ENCODE results near the gene TTYH3.
A peak's percentile ranks its signal among the peaks of the same experiment; 100 is the strongest.

TTYH3 gene

DNA sequence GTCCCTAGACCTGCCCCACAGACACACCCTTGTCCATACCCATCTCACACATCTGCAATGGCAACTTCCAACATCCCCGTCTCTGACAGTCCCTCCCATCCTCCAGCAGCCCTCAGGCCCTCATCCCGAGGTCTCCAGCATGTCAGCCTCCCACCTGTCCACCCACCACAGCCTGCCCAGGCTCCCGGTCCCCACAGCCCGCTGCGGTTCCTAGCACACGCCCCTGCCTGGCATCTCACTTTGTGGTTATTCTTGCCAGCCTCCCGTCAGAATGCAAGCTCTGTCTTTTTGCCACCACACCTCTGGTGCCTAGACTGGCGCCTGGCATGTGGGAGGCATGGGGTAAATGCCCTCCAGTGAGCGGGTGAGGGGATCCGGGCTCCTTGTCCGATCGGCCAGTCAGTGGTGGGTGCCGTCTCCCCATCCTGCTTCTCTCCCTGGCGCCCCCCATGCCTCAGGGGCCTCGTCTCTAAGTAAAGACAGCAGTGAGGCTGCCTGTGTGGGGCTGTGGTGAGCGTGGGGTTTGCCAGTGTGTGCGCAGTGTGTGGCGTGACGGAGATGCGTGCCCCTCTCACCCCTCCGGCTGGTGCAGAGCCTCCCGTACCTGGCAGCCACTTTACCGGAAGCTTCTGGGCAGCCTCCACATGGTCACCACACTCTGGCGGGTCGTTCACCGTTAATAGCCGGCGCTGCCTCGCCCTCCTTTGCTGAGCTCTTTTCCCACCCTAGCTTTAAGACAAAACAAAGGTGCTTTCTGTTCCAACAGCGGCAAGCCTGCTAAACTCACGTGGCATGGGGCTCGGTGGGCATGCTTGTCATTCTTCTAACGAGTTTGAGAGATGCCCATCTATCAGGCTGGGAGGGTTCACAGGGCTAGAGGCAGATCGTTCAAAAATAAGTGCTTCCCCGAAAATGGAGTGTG, 28.5 kb upstream of the TTYH3 start:
- peak overlapping the region; percentile 88 for H3K18ac ChIP-seq (ENCODE audit: low read length)
- peak overlapping the region; percentile 57 for H4K8ac ChIP-seq (ENCODE audit: low read depth, low read length)
- H3K4me2 ChIP-seq (ENCODE audit: insufficient read depth, low read length, poor library complexity, severe bottlenecking): no peak overlapping the region
- no peak overlapping the region for H2AFZ ChIP-seq (ENCODE audit: low read length)
- peak overlapping the region; percentile 91 for H2AK5ac ChIP-seq (ENCODE audit: low read depth, low read length)
- DNase-seq (ENCODE audit: low spot score): no peak
- no CpG with 5 or more reads among the region's 35 CpGs for WGBS, 2 donors (ENCODE audit: extremely low coverage in 2 of 2, insufficient read length in 2 of 2, insufficient replicate concordance in 1 of 2)
- H3K4me1 ChIP-seq (ENCODE audit: control insufficient read depth in 2 of 2, insufficient read depth in 1 of 2, low read depth in 1 of 2, low read length in 2 of 2): peaks cover 8 to 13% of the 10 kb centered on the region in 2 donors
- H2BK120ac ChIP-seq (ENCODE audit: low read depth, low read length): peak overlapping the region; percentile 75
- H3K36me3 ChIP-seq (replicated peaks in 1 of 2; ENCODE audit: control insufficient read depth in 2 of 2, insufficient read depth in 2 of 2, low read length in 2 of 2): peaks cover 9 to 31% of the 10 kb centered on the region in 2 donors
- H2BK15ac ChIP-seq (ENCODE audit: low read length): no peak overlapping the region
- peaks cover 1% of the 10 kb centered on the region for H3K79me1 ChIP-seq (ENCODE audit: low read depth, low read length)
- peak overlapping the region; percentile 22 for H3K23ac ChIP-seq (ENCODE audit: low read depth, low read length, poor library complexity)
- H3K4ac ChIP-seq (ENCODE audit: low read length): no peak overlapping the region
- H3K27ac ChIP-seq (replicated peaks; ENCODE audit: low read length): no peak overlapping the region
- no peak overlapping the region for H4K91ac ChIP-seq (ENCODE audit: low read depth, low read length, poor library complexity)
- no peak overlapping the region for H3K4me3 ChIP-seq (ENCODE audit: low read length in 2 of 2)
- H3K9ac ChIP-seq (ENCODE audit: low read depth, low read length, poor library complexity): peak overlapping the region; percentile 30
- H3K27me3 ChIP-seq (ENCODE audit: control insufficient read depth in 3 of 3, insufficient read depth in 3 of 3, low read depth in 1 of 3, low read length in 3 of 3): no peaks in the 10 kb centered on the region
- H2BK12ac ChIP-seq (ENCODE audit: low read length): peak overlapping the region; percentile 79
- peak overlapping the region; percentile 75 for H2BK5ac ChIP-seq (ENCODE audit: low read length)
- no peaks in the 10 kb centered on the region for H3K9me3 ChIP-seq (replicated peaks in 1 of 2; ENCODE audit: control insufficient read depth in 2 of 2, insufficient read depth in 1 of 2, low read depth in 1 of 2, low read length in 2 of 2)
- peak overlapping the region; percentile 75 for H3K14ac ChIP-seq (ENCODE audit: low read length)

GRCh38 chr7:2604608-2605174, 27.1 kb upstream of the TTYH3 start:
- Histone ChIP-seq H3K23ac (ENCODE audit: low read depth, low read length, poor library complexity) (no peak overlapping the region), H2AFZ (ENCODE audit: low read length) (no peak overlapping the region), H2BK120ac (ENCODE audit: low read depth, low read length) (no peak overlapping the region), H4K8ac (ENCODE audit: low read depth, low read length) (no peak overlapping the region), H3K18ac (ENCODE audit: low read length) (no peak overlapping the region), H2BK15ac (ENCODE audit: low read length) (no peak overlapping the region), H2BK5ac (ENCODE audit: low read length) (no peak overlapping the region), H3K9ac (ENCODE audit: low read depth, low read length, poor library complexity) (no peak overlapping the region), H3K27me3 (ENCODE audit: control insufficient read depth in 3 of 3, insufficient read depth in 3 of 3, low read depth in 1 of 3, low read length in 3 of 3) (no peaks in the 10 kb centered on the region), H3K9me3 (replicated peaks in 1 of 2; ENCODE audit: control insufficient read depth in 2 of 2, insufficient read depth in 1 of 2, low read depth in 1 of 2, low read length in 2 of 2) (no peaks in the 10 kb centered on the region), H3K36me3 (replicated peaks in 1 of 2; ENCODE audit: control insufficient read depth in 2 of 2, insufficient read depth in 2 of 2, low read length in 2 of 2) (peaks cover 5 to 19% of the 10 kb centered on the region in 2 donors), H3K4ac (ENCODE audit: low read length) (no peak overlapping the region), H4K91ac (ENCODE audit: low read depth, low read length, poor library complexity) (no peak overlapping the region), H3K14ac (ENCODE audit: low read length) (no peak overlapping the region), H2AK5ac (ENCODE audit: low read depth, low read length) (peak overlapping the region; percentile 52), H3K79me1 (ENCODE audit: low read depth, low read length) (peaks cover 1% of the 10 kb centered on the region), H3K4me1 (ENCODE audit: control insufficient read depth in 2 of 2, insufficient read depth in 1 of 2, low read depth in 1 of 2, low read length in 2 of 2) (peaks cover 13 to 14% of the 10 kb centered on the region in 2 donors), H3K4me2 (ENCODE audit: insufficient read depth, low read length, poor library complexity, severe bottlenecking) (no peak overlapping the region), H3K27ac (replicated peaks; ENCODE audit: low read length) (no peak overlapping the region), H2BK12ac (ENCODE audit: low read length) (no peak overlapping the region), H3K4me3 (ENCODE audit: low read length in 2 of 2) (no peak overlapping the region)
- DNase-seq (ENCODE audit: low spot score): no peak
- no CpG with 5 or more reads among the region's 29 CpGs for WGBS, 2 donors (ENCODE audit: extremely low coverage in 2 of 2, insufficient read length in 2 of 2, insufficient replicate concordance in 1 of 2)

DNA sequence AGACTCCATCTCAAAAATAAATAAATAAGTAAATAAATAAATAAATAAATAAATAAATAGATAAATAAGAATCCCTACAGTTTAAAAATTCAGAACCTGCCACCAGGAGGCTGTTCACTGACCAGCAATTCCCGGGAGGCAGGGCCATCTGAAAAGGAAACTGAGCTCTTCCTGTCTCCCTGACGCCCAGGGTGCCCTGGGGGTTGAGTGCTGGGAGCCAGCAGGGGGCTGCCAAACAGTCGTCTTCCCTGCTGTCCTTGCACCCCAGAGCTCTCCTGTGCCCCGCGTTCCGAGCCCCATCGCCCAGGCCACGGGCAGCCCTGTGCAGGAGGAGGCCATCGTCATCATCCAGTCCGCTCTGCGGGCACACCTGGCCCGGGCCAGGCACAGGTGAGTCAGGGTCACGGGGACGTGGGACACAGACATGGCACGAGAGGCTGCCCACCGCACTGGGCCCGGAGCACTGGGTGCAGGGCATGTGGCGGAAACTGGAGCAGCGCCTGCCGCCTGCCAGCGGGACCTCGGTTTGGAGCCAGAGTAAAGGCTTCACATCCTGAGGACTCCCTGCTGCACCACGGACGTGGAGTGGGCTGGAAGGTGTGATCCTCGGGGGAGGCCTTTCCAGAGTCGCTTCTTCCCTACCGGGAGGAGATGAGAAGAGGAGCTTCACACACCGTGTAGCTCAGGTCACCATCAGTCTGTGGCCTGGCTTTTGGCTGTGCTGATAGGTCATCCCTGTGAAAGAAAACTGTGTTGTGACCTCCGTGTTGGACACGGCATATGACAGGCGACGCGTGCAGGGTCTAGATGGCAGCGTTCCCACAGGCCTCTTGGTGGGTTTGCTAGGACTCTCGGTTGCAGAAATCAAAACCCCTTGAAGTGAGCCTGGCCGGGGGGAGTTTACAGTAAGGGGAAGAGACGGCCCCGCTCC, 25.9 kb upstream of the TTYH3 start:
- Histone ChIP-seq H3K14ac (ENCODE audit: low read length) (peak overlapping the region; percentile 73), H2BK12ac (ENCODE audit: low read length) (peak overlapping the region; percentile 30), H3K36me3 (replicated peaks in 1 of 2; ENCODE audit: control insufficient read depth in 2 of 2, insufficient read depth in 2 of 2, low read length in 2 of 2) (peaks cover 3 to 10% of the 10 kb centered on the region in 2 donors), H3K27me3 (ENCODE audit: control insufficient read depth in 3 of 3, insufficient read depth in 3 of 3, low read depth in 1 of 3, low read length in 3 of 3) (no peaks in the 10 kb centered on the region), H3K23ac (ENCODE audit: low read depth, low read length, poor library complexity) (peak overlapping the region; percentile 29), H4K8ac (ENCODE audit: low read depth, low read length) (no peak overlapping the region), H2AFZ (ENCODE audit: low read length) (no peak overlapping the region), H3K18ac (ENCODE audit: low read length) (peak overlapping the region; percentile 90), H3K9me3 (replicated peaks in 1 of 2; ENCODE audit: control insufficient read depth in 2 of 2, insufficient read depth in 1 of 2, low read depth in 1 of 2, low read length in 2 of 2) (no peaks in the 10 kb centered on the region), H3K4ac (ENCODE audit: low read length) (no peak overlapping the region), H3K79me1 (ENCODE audit: low read depth, low read length) (peaks cover 1% of the 10 kb centered on the region), H3K4me3 (ENCODE audit: low read length in 2 of 2) (no peak overlapping the region), H3K27ac (replicated peaks; ENCODE audit: low read length) (no peak overlapping the region), H3K9ac (ENCODE audit: low read depth, low read length, poor library complexity) (no peak overlapping the region), H3K4me2 (ENCODE audit: insufficient read depth, low read length, poor library complexity, severe bottlenecking) (no peak overlapping the region), H2AK5ac (ENCODE audit: low read depth, low read length) (peak overlapping the region; percentile 89), H4K91ac (ENCODE audit: low read depth, low read length, poor library complexity) (no peak overlapping the region), H2BK120ac (ENCODE audit: low read depth, low read length) (no peak overlapping the region), H2BK15ac (ENCODE audit: low read length) (no peak overlapping the region), H2BK5ac (ENCODE audit: low read length) (no peak overlapping the region), H3K4me1 (ENCODE audit: control insufficient read depth in 2 of 2, insufficient read depth in 1 of 2, low read depth in 1 of 2, low read length in 2 of 2) (peaks cover 13 to 14% of the 10 kb centered on the region in 2 donors)
- DNase-seq (ENCODE audit: low spot score): no peak
- WGBS, 2 donors (ENCODE audit: extremely low coverage in 2 of 2, insufficient read length in 2 of 2, insufficient replicate concordance in 1 of 2): no CpG with 5 or more reads among the region's 38 CpGs

Measured in neuronal stem cell (in vitro differentiated cells).